DMS53 treated with DMSO at 0.1 percent for 48 hours (cell line): ENCODE measurements around the gene KRTAP24-1.

Source experiments
- DNase-seq: peaks from one replicate; lab custom pipeline; 2025; ENCODE audit not compliant: unreplicated experiment; lab: John Stamatoyannopoulos, UW

KRTAP24-1 gene

DNA sequence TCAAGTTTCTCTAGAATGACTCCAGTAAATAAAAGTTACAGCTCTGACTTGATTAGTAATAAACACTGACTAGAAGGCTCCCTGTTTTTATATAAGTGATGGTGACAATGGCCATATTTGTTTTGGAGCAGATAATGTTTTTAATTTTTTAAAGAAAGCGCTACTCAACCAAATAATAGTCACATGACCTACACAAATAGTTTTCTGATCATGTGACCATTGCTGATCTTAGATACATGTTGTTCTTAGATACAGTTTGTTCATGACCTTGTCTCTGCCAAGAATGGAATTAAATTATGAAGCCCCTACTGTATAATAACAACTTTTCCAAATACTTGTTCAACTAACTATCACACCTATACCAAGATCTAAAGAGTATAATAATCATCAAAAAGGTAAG, 44.6 kb downstream of the KRTAP24-1 start:
- no peak for DNase-seq

DNA sequence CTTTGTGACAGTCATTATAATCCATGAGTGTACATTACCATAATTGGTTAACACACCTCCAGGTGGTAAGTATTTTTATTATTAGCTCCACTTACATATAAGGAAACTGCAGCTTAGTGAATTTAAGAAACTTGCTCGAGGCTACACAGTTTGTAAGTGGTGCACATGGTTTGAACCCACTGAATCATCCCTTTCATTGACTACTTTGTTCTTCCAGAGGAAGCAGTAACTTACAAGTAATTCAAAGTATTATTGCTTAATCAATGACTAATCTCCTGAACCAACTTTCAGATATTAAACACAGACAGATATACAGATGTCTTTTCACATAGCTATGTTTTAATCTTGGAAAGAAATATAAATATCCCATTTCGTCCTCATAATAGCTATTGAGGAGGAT, 48.1 kb downstream of the KRTAP24-1 start:
- no peak for DNase-seq

DNA sequence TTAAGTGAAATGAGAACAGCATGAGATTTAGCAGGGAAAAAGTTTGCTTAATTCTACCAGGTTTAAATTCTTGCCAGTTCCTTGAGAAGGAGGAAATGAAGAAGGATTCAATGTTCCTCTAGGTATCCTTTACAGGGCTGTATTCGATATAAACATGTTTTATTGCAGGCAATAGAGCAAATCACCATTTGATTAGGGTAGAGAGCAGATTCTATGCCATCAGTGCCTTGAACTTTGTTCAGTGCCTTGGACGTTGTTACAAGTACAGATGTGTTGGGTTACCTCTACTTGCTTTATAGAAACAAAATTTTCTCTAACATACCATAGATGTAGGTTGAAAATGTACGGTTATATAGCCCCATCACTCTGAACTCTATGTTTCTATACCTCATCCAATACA, 48.7 kb downstream of the KRTAP24-1 start:
- no peak for DNase-seq

DNA sequence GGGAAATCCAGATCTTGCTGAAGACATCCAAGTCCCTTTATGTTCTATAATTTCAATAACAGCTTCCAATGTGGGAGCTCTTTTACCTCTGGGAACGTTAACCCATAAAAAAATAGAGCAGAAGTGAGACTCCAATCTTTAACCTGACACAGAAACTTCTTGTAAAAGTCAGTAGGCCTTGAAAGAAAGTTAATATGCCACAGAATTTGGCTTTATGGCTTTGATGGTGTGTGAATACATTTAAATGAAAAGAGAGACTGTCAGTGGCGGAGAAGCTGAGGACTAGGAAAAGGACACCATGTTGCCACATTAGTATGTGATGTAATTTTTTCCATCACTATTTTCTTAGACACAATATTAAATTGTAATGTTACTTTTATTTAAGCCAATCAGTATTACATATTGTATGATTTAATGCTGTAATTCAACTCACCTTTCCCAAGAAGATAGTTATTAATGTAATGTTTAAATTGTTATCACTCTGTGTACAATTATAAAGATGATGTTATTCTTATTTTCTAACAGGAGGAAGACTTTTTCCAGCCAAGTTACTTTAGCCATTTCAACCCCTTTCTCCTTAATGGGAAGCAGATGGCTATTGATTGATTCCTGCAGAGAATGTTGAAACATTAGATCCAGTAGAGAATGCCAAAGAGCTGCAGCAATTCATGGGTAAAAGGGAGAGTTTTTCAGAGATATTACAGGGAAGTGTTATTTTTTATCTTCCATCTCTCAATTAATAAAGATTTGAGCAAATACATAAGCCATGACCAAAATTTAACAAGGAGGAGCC, 49.3 kb downstream of the KRTAP24-1 start:
- no peak for DNase-seq

DNA sequence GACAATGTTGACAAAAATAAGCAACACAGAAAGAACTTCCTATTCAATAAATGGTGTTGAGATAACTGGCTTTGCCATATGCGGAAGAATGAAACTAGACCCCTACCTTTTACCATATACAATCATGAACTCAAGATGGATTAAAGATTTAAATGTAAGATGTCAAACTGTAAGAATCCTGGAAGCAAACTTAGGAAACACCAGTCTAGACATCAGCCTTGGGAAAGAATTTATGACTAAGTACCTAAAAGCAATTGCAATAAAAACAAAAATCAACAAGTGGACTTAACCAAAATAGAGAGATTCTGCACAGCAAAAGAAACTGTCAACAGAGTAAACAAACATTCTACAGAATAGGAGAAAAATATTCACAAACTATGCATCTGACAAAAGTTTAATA, 50.7 kb downstream of the KRTAP24-1 start:
- DNase-seq: no peak
